Measurements from ENCODE around the gene HOXB1. TPM values are rescaled to one million over a fixed set of nuclear protein-coding genes. Genes with fewer than 3 reads are reported as not detected.

Gene HOXB1
- total and polyA plus RNA-seq, 8 donors = 0.28 TPM; not detected in 7

DNA sequence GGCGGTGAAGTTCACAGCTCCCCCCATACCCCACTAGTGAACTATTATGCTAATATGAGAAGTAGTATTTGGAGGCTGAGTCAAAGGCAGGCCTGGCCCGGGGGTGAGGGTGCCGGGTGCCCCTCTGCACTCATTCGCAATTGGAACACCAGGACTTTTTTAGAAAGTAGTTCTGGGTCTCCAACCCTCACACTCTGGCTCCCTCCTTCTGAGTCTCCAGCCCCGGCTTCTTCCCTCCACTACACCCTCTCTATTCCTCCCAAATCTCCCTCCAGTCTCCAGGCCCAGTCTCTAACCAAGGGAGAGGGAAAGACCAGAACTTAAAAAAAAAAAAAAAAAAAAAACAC, 25.4 kb upstream of the HOXB1 start:
- H3K4me1 ChIP-seq = peaks cover 26 to 94% (median 58%) of the 10 kb centered on the region in 4 donors
- peak in 1 of 2 donors; percentile 21 for DNase-seq
- H3K9me3 ChIP-seq = no peaks in the 10 kb centered on the region
- intact Hi-C loops (cut with DNase I; ENCODE audit: low total_unique reads) = no loop called here
- WGBS, 5 donors = 49 to 68% (median 52%) methylated on average over 5 of the region's 5 CpGs
- no peaks in the 10 kb centered on the region for H3K36me3 ChIP-seq
- TF ChIP-seq EP300 (IDR thresholded peaks at IDR 0.05) = no peak
- peaks cover 0 to 91% (median 29%) of the 10 kb centered on the region in 3 donors for H3K27me3 ChIP-seq
- H3K4me3 ChIP-seq = peak overlapping the region in 2 of 4 donors; percentile 38 to 40
- peak overlapping the region in 4 of 5 donors; percentile 90 to 95 (median 93) for H3K27ac ChIP-seq

- Histone ChIP-seq H3K27me3 (peaks cover 0 to 94% (median 36%) of the 10 kb centered on the region in 3 donors), H3K9me3 (no peaks in the 10 kb centered on the region), H3K27ac (peak overlapping the region; percentile 42 to 95 (median 93)), H3K4me1 (peaks cover 23 to 94% (median 57%) of the 10 kb centered on the region in 4 donors), H3K4me3 (peak overlapping the region; percentile 37 to 44 (median 39)), H3K36me3 (peaks cover 0 to 3% (median under 1%) of the 10 kb centered on the region in 4 donors)
- 10 to 20% (median 13%) methylated on average over 26 to 36 of the region's 36 CpGs for WGBS, 5 donors
- peak in 1 of 2 donors; percentile 92 for DNase-seq
- intact Hi-C loops (cut with DNase I; ENCODE audit: low total_unique reads) = no loop called here
- TF ChIP-seq POLR2A (IDR thresholded peaks at IDR 0.05) (no peak), POLR2AphosphoS5 (IDR thresholded peaks at IDR 0.05) (peak in 1 of 3 donors; percentile 23), CTCF (IDR thresholded peaks at IDR 0.05) (peak in 1 of 7 experiments; percentile 48), EP300 (IDR thresholded peaks at IDR 0.05) (no peak)
These were observed 24.7 kb upstream of the HOXB1 start for GRCh38 chr17:48555258-48556228.

GRCh38 chr17:48554412-48555257, 23.8 kb upstream of the HOXB1 start:
- peak in 1 of 2 donors; percentile 41 for DNase-seq

GRCh38 chr17:48553826-48554225, 23.0 kb upstream of the HOXB1 start:
- DNase-seq = peak in 1 of 2 donors; percentile 21
- no peaks in the 10 kb centered on the region for H3K9me3 ChIP-seq
- peak overlapping the region in 3 of 4 donors; percentile 37 to 40 (median 38) for H3K4me3 ChIP-seq
- H3K36me3 ChIP-seq = peaks cover 0 to 11% (median 7%) of the 10 kb centered on the region in 4 donors
- TF ChIP-seq EP300 (IDR thresholded peaks at IDR 0.05) (no peak), CTCF (IDR thresholded peaks at IDR 0.05) (no peak), POLR2AphosphoS5 (IDR thresholded peaks at IDR 0.05) (no peak)
- peaks cover 15 to 86% (median 60%) of the 10 kb centered on the region in 4 donors for H3K4me1 ChIP-seq
- WGBS, 5 donors = 33 to 64% (median 50%) methylated on average over 1 of the region's 1 CpG
- intact Hi-C loops (cut with DNase I; ENCODE audit: low total_unique reads) = no loop called here
- H3K27ac ChIP-seq = peak overlapping the region in 4 of 5 donors; percentile 90 to 95 (median 93)
- peaks cover 0 to 95% (median 43%) of the 10 kb centered on the region in 3 donors for H3K27me3 ChIP-seq

More at GRCh38 chr17:48554412-48555257, 23.8 kb upstream of the HOXB1 start:
- Histone ChIP-seq H3K4me3 (peak overlapping the region; percentile 37 to 44 (median 39)), H3K27ac (peak overlapping the region; percentile 16 to 95 (median 93)), H3K9me3 (no peaks in the 10 kb centered on the region), H3K36me3 (peaks cover 0 to 11% (median 7%) of the 10 kb centered on the region in 4 donors), H3K4me1 (peaks cover 16 to 94% (median 58%) of the 10 kb centered on the region in 4 donors), H3K27me3 (peaks cover 0 to 95% (median 43%) of the 10 kb centered on the region in 3 donors)
- intact Hi-C loops (cut with DNase I; ENCODE audit: low total_unique reads) = no loop called here
- WGBS, 5 donors = 20 to 40% (median 28%) methylated on average over 44 of the region's 44 CpGs
- TF ChIP-seq CTCF (IDR thresholded peaks at IDR 0.05) (no peak), POLR2AphosphoS5 (IDR thresholded peaks at IDR 0.05) (no peak), POLR2A (IDR thresholded peaks at IDR 0.05) (no peak), EP300 (IDR thresholded peaks at IDR 0.05) (no peak)
